Activated CD4-positive, alpha-beta T cell treated with anti-CD3 and anti-CD28 coated beads for 36 hours (primary cell): ENCODE data around the gene ZFAND2A. TPM values are rescaled to one million over a fixed set of nuclear protein-coding genes. Genes with fewer than 3 reads are reported as not detected.
"Not testable (repeated sequence)": the region's sequence is repeated elsewhere in the genome, so short reads cannot be mapped to it uniquely, and the experiment has no call there.

Source experiments
- ATAC-seq: fragments of 200-7000 bp; cut with Tn5 transposase; one replicate; pipeline ENCODE4 v1.10.0; 2021; ENCODE audit warnings: mild to moderate bottlenecking, moderate library complexity
- CTCF ChIA-PET: fragments of 350-600 bp; sonication (Branson Sonifier 250); formaldehyde crosslinking; loops from one replicate; lab custom pipeline; 2021; ENCODE audit warnings: antibody characterized with exemption; lab: Charles Lee
- POLR2A ChIA-PET: fragments of 350-600 bp; sonication (Branson Sonifier 250); formaldehyde crosslinking; loops from one replicate; lab custom pipeline; 2021; ENCODE audit warnings: antibody characterized with exemption, inconsistent platforms; lab: Charles Lee
- DNase-seq: peaks from one replicate; pipeline ENCODE4 v3.0.0-alpha.2; 2020
- H3K27ac Mint-ChIP-seq: one replicate; pipeline ENCODE4 v1.8.0; 2021; ENCODE audit warnings: mixed read lengths
- H3K27me3 Mint-ChIP-seq: one replicate; pipeline ENCODE4 v1.8.0; 2021; ENCODE audit warnings: mixed read lengths
- H3K36me3 Mint-ChIP-seq: one replicate; pipeline ENCODE4 v1.8.0; 2021; ENCODE audit warnings: low read depth, mixed read lengths
- H3K4me1 Mint-ChIP-seq: one replicate; pipeline ENCODE4 v1.8.0; 2021; ENCODE audit warnings: mixed read lengths
- H3K4me3 Mint-ChIP-seq: one replicate; pipeline ENCODE4 v1.8.0; 2021; ENCODE audit warnings: mild to moderate bottlenecking, moderate library complexity, mixed read lengths
- H3K9me3 Mint-ChIP-seq: one replicate; pipeline ENCODE4 v1.8.0; 2021; ENCODE audit warnings: low read depth, mixed read lengths
- intact Hi-C, 2 experiments: fragments of 100-400 bp; cut with DNase I in 1 of 2; cut with micrococcal nuclease in 1 of 2; formaldehyde crosslinking; loops; one replicate each; pipeline versions ENCODE4 v1.14.2 to v1.15.1; 2022 to 2024; cut with DNase I, micrococcal nuclease
- total RNA-seq, 2 experiments: library from RNA; stranded (reverse); gene quantifications; one replicate each; pipeline ENCODE4 v1.2.3, GENCODE V29; 2021

The ZFAND2A gene
- total RNA-seq, 2 experiments from 2014 or later: 21.6 to 25.2 TPM

GRCh38 chr7:1151156-1151555 lies 8.8 kb downstream of the ZFAND2A start:
- Mint-ChIP-seq H3K36me3 (peaks cover 32% of the 10 kb centered on the region), H3K27me3 (no peaks in the 10 kb centered on the region), H3K4me1 (no peaks in the 10 kb centered on the region), H3K27ac (no peak overlapping the region), H3K9me3 (no peaks in the 10 kb centered on the region), H3K4me3 (no peak overlapping the region)
- DNase-seq: no peak
- POLR2A ChIA-PET: no interaction called here
- intact Hi-C loops: no loop called here
- CTCF ChIA-PET: interaction anchor here (1.5 kb wide), 1 partner anchor 19 kb away, joined by 4 read pairs; no protein-coding TSS in a partner anchor
- ATAC-seq: no peak

GRCh38 chr7:1150400-1151002 lies 9.5 kb downstream of the ZFAND2A start:
- H3K4me3 Mint-ChIP-seq: no peak overlapping the region
- ATAC-seq: no peak

GRCh38 chr7:1149351-1149794 lies 10.6 kb downstream of the ZFAND2A start:
- intact Hi-C loops: no loop called here
- DNase-seq: no peak

More at GRCh38 chr7:1150400-1151002, 9.5 kb downstream of the ZFAND2A start:
- H3K27ac Mint-ChIP-seq: no peak overlapping the region
- no peak for DNase-seq
- intact Hi-C loops: no loop called here
- H3K36me3 Mint-ChIP-seq: peaks cover 32% of the 10 kb centered on the region
- H3K4me1 Mint-ChIP-seq: no peaks in the 10 kb centered on the region
- H3K9me3 Mint-ChIP-seq: no peaks in the 10 kb centered on the region
- H3K27me3 Mint-ChIP-seq: no peaks in the 10 kb centered on the region
- ChIA-PET POLR2A (no interaction called here), CTCF (interaction anchor here (0.6 kb wide), 1 partner anchor 552 kb away, joined by 3 read pairs; no protein-coding TSS in a partner anchor)

GRCh38 chr7:1147873-1148272 lies 12.1 kb downstream of the ZFAND2A start:
- peaks cover 20% of the 10 kb centered on the region for H3K36me3 Mint-ChIP-seq
- DNase-seq, H3K27me3 Mint-ChIP-seq, ATAC-seq, H3K4me1 Mint-ChIP-seq, CTCF ChIA-PET, H3K27ac Mint-ChIP-seq, POLR2A ChIA-PET, H3K9me3 Mint-ChIP-seq, intact Hi-C loops, H3K4me3 Mint-ChIP-seq: not testable (repeated sequence)

More at GRCh38 chr7:1149351-1149794, 10.6 kb downstream of the ZFAND2A start:
- Mint-ChIP-seq H3K27ac (no peak overlapping the region), H3K4me3 (no peak overlapping the region), H3K27me3 (no peaks in the 10 kb centered on the region), H3K4me1 (no peaks in the 10 kb centered on the region), H3K9me3 (no peaks in the 10 kb centered on the region), H3K36me3 (peaks cover 27% of the 10 kb centered on the region)
- CTCF ChIA-PET: no interaction called here
- no peak for ATAC-seq
- POLR2A ChIA-PET: no interaction called here

GRCh38 chr7:1144269-1144771 lies 15.7 kb downstream of the ZFAND2A start:
- H3K4me3 Mint-ChIP-seq: no peak overlapping the region
- no peak overlapping the region for H3K27ac Mint-ChIP-seq
- ChIA-PET POLR2A (no interaction called here), CTCF (no interaction called here)
- no peaks in the 10 kb centered on the region for H3K9me3 Mint-ChIP-seq
- intact Hi-C loops: no loop called here
- H3K36me3 Mint-ChIP-seq: no peaks in the 10 kb centered on the region
- no peak for DNase-seq
- H3K4me1 Mint-ChIP-seq: peaks cover 10% of the 10 kb centered on the region
- ATAC-seq: no peak
- no peaks in the 10 kb centered on the region for H3K27me3 Mint-ChIP-seq

GRCh38 chr7:1143031-1143430 lies 17.0 kb downstream of the ZFAND2A start:
- POLR2A ChIA-PET, H3K27ac Mint-ChIP-seq, H3K27me3 Mint-ChIP-seq, H3K36me3 Mint-ChIP-seq, intact Hi-C loops, H3K4me3 Mint-ChIP-seq, DNase-seq, ATAC-seq, H3K9me3 Mint-ChIP-seq: not testable (repeated sequence)
- peaks cover 13% of the 10 kb centered on the region for H3K4me1 Mint-ChIP-seq
- CTCF ChIA-PET: interaction anchor here (1.6 kb wide), 1 partner anchor 28 kb away, joined by 3 read pairs; no protein-coding TSS in a partner anchor

DNA sequence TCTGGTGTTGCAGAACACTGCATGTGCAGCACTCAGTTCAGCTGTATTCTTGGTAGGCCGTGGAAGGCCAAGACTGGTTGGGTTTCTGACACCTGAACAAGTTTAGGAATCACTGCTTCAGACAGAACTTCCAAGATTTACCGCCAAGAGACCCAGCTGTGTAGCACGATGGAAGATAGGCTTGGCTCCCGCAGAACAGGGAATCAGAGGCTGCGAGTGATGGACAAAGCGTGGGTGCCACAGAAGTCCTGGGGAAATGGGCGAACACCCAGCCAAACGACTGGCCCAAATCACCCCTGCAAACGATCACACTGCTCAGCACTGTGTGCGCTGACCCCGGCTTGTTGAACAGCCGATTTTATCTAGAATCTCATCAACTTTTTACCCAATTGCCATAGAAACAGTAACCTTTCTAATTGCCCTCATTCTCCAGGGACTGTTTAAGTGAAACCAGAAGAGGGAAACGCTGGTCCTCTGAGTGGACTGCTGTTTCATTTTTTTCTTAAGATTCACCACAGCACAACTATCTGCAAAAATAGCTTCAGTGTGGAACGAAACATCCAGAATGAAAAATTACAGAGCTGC lies 17.9 kb downstream of the ZFAND2A start:
- CTCF ChIA-PET: interaction anchor here (0.8 to 1.6 kb wide), 2 partner anchors 28 to 123 kb away, joined by 3 read pairs; no protein-coding TSS in a partner anchor
- intact Hi-C loops: no loop called here
- Mint-ChIP-seq H3K4me3 (no peak overlapping the region), H3K9me3 (no peaks in the 10 kb centered on the region), H3K27ac (no peak overlapping the region), H3K27me3 (no peaks in the 10 kb centered on the region), H3K36me3 (no peaks in the 10 kb centered on the region), H3K4me1 (peaks cover 15% of the 10 kb centered on the region)
- DNase-seq (no peak), ATAC-seq (no peak)
- POLR2A ChIA-PET: no interaction called here

DNA sequence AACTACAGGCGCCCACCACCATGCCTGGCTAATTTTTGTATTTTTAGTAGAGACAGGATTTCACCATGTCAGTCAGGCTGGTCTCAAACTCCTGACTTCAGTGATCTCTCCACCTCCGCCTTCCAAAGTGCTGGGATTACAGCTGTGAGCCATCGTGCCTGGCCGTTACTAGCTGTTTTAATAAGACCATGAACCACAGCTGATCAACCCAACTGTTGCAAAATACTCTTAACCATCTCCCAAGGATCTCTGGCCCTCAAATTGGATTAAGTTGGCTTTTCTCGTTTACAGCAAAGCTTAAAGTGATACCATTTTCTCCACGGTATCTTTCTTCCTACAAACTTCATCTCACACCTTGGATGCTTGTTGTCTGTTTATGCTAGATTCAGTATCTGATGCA lies 18.3 kb downstream of the ZFAND2A start:
- DNase-seq: no peak
- no peaks in the 10 kb centered on the region for H3K27me3 Mint-ChIP-seq
- no peak overlapping the region for H3K4me3 Mint-ChIP-seq
- ChIA-PET CTCF (interaction anchor here (1.6 kb wide), 1 partner anchor 29 kb away, joined by 3 read pairs; no protein-coding TSS in a partner anchor), POLR2A (no interaction called here)
- no peak overlapping the region for H3K27ac Mint-ChIP-seq
- ATAC-seq: no peak
- H3K9me3 Mint-ChIP-seq: no peaks in the 10 kb centered on the region
- intact Hi-C loops: no loop called here
- peaks cover 20% of the 10 kb centered on the region for H3K4me1 Mint-ChIP-seq
- no peaks in the 10 kb centered on the region for H3K36me3 Mint-ChIP-seq

- Mint-ChIP-seq H3K27ac (no peak overlapping the region), H3K27me3 (no peaks in the 10 kb centered on the region), H3K4me3 (no peak overlapping the region), H3K36me3 (no peaks in the 10 kb centered on the region), H3K9me3 (no peaks in the 10 kb centered on the region), H3K4me1 (peaks cover 21% of the 10 kb centered on the region)
- intact Hi-C loops: no loop called here
- DNase-seq (peak; percentile 32), ATAC-seq (no peak)
- ChIA-PET CTCF (no interaction called here), POLR2A (no interaction called here)
These were observed 19.4 kb downstream of the ZFAND2A start for GRCh38 chr7:1140476-1141104.

- H3K9me3 Mint-ChIP-seq: no peaks in the 10 kb centered on the region
- no peak for DNase-seq
- CTCF ChIA-PET: interaction anchor here (0.6 to 1.8 kb wide), 13 partner anchors 15 to 145 kb away, joined by 3 to 8 read pairs (median 6); no protein-coding TSS in a partner anchor
- intact Hi-C loops: loop anchor here (1.0 to 5.0 kb wide), 9 partner anchors 23 to 322 kb away; partner anchors contain the start of genes ZFAND2A (in 2 of the 2), COX19 (in 1 of the 2), GET4 (in 1 of the 2) and GPR146 (in 1 of the 2)
- POLR2A ChIA-PET: interaction anchor here (1.4 to 1.7 kb wide), 3 partner anchors 18 to 162 kb away, joined by 3 to 7 read pairs (median 6); partner anchors contain the start of gene COX19
- peak overlapping the region; percentile 75 for H3K4me3 Mint-ChIP-seq
- H3K4me1 Mint-ChIP-seq: peaks cover 21% of the 10 kb centered on the region
- H3K27me3 Mint-ChIP-seq: no peaks in the 10 kb centered on the region
- H3K36me3 Mint-ChIP-seq: peaks cover 4% of the 10 kb centered on the region
- H3K27ac Mint-ChIP-seq: peak overlapping the region; percentile 69
- peak; percentile 54 for ATAC-seq
These were observed 22.4 kb downstream of the ZFAND2A start for GRCh38 chr7:1137517-1138167.
